ENCODE results near the gene LRRN2.

- TF ChIP-seq TARDBP (IDR thresholded peaks at IDR 0.05) = no peak
- TF ChIP-seq FOXK2 (IDR thresholded peaks at IDR 0.05) = no peak
- no peak for TF ChIP-seq SP1 (IDR thresholded peaks at IDR 0.05)
- TF ChIP-seq SUZ12 (IDR thresholded peaks at IDR 0.05) = no peak
- TF ChIP-seq ELF4 (IDR thresholded peaks at IDR 0.05) = no peak
- no peak for TF ChIP-seq BHLHE40 (IDR thresholded peaks at IDR 0.05; ENCODE audit: borderline replicate concordance)
- no peak for TF ChIP-seq HDGF (IDR thresholded peaks at IDR 0.05; ENCODE audit: borderline replicate concordance)
- no peak for TF ChIP-seq PKNOX1 (IDR thresholded peaks at IDR 0.05)
- no peak for TF ChIP-seq FOXM1 (IDR thresholded peaks at IDR 0.05; ENCODE audit: borderline replicate concordance)
- TF ChIP-seq ARNT (IDR thresholded peaks at IDR 0.05) = no peak
- no peak for TF ChIP-seq LEF1 (IDR thresholded peaks at IDR 0.05; ENCODE audit: borderline replicate concordance)
- no peak for TF ChIP-seq CTBP1 (IDR thresholded peaks at IDR 0.05; ENCODE audit: borderline replicate concordance)
- no peak for TF ChIP-seq L3MBTL2 (conservative IDR thresholded peaks at IDR 0.05)
Measured at GRCh38 chr1:204652497-204652896, 33.0 kb downstream of the LRRN2 start.
